SJCRH30 (cell line): ENCODE data around the gene CD7. TPM values are rescaled to one million over a fixed set of nuclear protein-coding genes. Genes with fewer than 3 reads are reported as not detected.

Source experiments
- DNase-seq, 2 experiments: peaks; one replicate each; pipeline ENCODE4 v3.0.0-alpha.2; 2015 to 2020
- H3K27ac ChIP-seq: fragments of 250-450 bp; sonication (Bioruptor Pico); 2 replicates; pipeline ENCODE4 v1.5.1; 2020; ENCODE audit warnings: mild to moderate bottlenecking, moderate library complexity
- H3K27me3 ChIP-seq: fragments of 250-450 bp; sonication (Bioruptor Pico); 2 replicates; pipeline ENCODE4 v1.5.1; 2020; ENCODE audit warnings: mild to moderate bottlenecking, moderate library complexity
- H3K36me3 ChIP-seq: fragments of 250-450 bp; sonication (Bioruptor Pico); 2 replicates; pipeline ENCODE4 v1.5.1; 2020; ENCODE audit warnings: mild to moderate bottlenecking, moderate library complexity
- H3K4me1 ChIP-seq: fragments of 250-450 bp; sonication (Bioruptor Pico); 2 replicates; pipeline ENCODE4 v1.5.1; 2020; ENCODE audit warnings: mild to moderate bottlenecking, moderate library complexity
- H3K4me3 ChIP-seq: fragments of 250-450 bp; sonication (Bioruptor Pico); 2 replicates; pipeline ENCODE4 v1.5.1; 2020; ENCODE audit warnings: mild to moderate bottlenecking, moderate library complexity
- H3K9me3 ChIP-seq: fragments of 250-450 bp; sonication (Bioruptor Pico); replicated peaks from 2 replicates; pipeline ENCODE4 v1.5.1; 2020; ENCODE audit warnings: mild to moderate bottlenecking, moderate library complexity
- total RNA-seq: library from RNA; depleted of rRNA; stranded (reverse); fragments of >200 nt; shearing (Covaris generic); gene quantifications from 2 replicates; pipeline ENCODE4 v1.2.3, GENCODE V29; 2014

The CD7 gene
- total RNA-seq, 1 experiment from 2014 or later = 4.8 TPM

DNA sequence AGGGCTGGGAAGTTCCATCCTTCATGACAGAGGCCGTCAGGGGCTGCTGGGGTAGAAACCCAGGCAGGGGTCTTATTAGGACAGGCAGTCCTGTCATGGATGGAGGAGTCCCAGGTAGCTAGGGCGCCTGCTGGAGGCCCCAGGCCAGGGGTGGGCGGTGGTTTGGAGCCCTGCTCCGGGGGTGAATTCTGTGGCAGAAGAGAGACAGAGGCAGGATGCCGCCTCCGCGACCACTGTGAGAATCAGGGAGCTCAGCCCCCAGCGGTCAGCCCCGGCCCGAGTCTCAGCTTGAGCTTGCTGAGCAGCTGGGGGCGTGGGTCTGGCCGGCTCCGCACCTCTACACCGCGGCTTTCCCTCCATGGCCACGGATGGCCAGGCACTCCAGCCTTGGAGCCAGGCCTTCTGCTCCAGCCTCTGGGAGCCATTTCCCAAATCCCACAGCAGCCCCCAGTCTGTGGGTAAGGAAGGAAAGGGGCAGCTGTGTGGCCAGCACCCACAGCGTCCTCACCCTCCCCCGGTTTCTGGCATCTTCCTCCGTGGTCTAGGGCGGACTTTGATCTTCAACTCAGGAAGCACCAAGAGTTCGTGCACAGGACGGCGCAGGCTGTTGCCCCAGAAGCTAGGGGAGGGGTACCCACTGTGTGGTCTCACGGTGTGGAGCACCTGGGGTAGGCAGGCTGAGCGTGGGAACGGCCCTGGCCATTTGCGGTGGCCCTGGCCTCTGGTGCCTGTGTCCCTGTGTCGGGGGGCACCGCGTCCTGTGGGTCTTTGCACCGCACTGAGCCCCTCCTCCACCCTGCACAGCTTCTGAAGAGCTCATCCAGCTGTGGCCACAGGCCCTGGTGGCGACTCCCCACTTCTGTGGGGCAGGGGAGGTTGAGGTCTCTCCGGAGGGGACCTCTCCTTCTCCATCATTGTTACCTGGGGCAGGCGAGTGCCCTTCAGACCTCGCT is 14.1 kb downstream of the CD7 start:
- peak; percentile 38 to 51 for DNase-seq
- no peaks in the 10 kb centered on the region for H3K9me3 ChIP-seq
- no peak overlapping the region for H3K4me3 ChIP-seq
- no peaks in the 10 kb centered on the region for H3K27me3 ChIP-seq
- peaks cover 35% of the 10 kb centered on the region for H3K4me1 ChIP-seq
- no peak overlapping the region for H3K27ac ChIP-seq
- no peaks in the 10 kb centered on the region for H3K36me3 ChIP-seq

GRCh38 chr17:82302568-82302963 is 14.8 kb downstream of the CD7 start:
- Histone ChIP-seq H3K4me1 (peaks cover 37% of the 10 kb centered on the region), H3K27ac (no peak overlapping the region), H3K36me3 (no peaks in the 10 kb centered on the region), H3K4me3 (no peak overlapping the region), H3K9me3 (no peaks in the 10 kb centered on the region), H3K27me3 (no peaks in the 10 kb centered on the region)
- DNase-seq = no peak

DNA sequence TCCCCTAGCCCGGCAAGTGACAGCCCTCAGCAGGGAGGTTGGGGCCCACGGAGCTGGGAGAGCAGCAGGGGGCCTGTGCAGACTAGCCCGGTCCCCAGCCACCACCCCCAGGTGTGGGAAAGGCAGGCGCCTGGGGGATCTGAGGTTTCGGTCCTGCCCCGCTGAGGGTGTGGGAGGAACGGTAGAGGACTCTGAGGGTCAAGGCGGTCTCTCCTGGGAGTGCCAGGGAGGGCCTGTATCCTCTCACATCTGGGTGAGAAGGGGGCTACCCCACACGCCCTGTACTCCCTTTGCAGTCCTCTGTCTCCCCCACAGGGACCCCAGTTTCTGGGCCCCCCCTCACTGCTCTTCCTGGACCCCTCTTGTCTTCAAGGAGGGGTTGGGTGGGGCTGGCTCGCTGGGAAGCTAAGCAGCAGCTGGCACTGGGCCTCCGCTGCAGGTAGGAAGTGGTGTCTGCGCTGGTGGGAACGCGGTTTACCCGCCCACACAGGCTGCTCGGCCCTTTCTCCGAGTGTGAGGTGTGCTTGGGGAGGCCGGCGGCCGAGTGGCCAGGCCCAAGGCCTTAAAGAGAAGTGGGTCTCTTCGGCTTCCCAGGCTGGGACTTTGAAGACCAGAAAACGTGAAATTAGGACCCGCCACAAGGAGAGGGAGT is 15.4 kb downstream of the CD7 start:
- no peaks in the 10 kb centered on the region for H3K27me3 ChIP-seq
- H3K27ac ChIP-seq = no peak overlapping the region
- no peaks in the 10 kb centered on the region for H3K36me3 ChIP-seq
- peaks cover 40% of the 10 kb centered on the region for H3K4me1 ChIP-seq
- H3K9me3 ChIP-seq = no peaks in the 10 kb centered on the region
- peak in 1 of 2 experiments; percentile 16 for DNase-seq
- H3K4me3 ChIP-seq = no peak overlapping the region

DNA sequence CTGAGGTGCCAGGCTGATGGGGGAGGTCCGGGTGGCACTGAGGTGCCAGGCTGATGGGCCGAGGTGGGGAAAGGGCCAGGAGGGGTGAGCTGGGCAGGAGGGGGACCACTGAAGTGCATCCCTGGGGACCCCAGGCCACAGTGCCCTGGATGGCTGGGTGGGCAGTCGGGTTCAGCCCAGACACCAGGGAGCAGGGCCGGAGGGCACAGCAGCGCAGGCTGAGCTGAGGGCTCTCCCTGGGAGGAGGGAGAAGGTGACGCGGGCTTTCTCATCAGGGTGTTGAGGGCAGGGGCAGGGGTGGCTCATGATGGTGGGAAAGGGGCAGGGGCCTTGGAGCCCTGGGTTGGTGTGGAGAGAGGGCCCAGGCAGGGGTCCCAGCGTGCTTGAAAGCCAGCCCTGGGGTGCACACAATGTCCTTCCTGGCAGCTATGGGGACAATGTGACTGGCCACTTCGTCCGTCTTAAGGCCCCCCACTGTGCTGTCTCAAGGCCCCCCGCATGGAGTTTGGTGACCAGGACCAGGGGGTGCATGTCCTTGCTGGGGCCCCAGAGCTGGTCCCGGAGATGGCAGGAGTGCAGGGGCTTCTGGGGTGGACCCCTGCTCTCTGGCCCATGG is 16.0 kb downstream of the CD7 start:
- H3K27ac ChIP-seq = no peak overlapping the region
- H3K27me3 ChIP-seq = no peaks in the 10 kb centered on the region
- H3K36me3 ChIP-seq = no peaks in the 10 kb centered on the region
- no peak for DNase-seq
- H3K9me3 ChIP-seq = no peaks in the 10 kb centered on the region
- peaks cover 46% of the 10 kb centered on the region for H3K4me1 ChIP-seq
- H3K4me3 ChIP-seq = no peak overlapping the region

- Histone ChIP-seq H3K4me3 (no peak overlapping the region), H3K36me3 (no peaks in the 10 kb centered on the region), H3K27me3 (no peaks in the 10 kb centered on the region), H3K4me1 (peaks cover 46% of the 10 kb centered on the region), H3K27ac (no peak overlapping the region), H3K9me3 (no peaks in the 10 kb centered on the region)
- peak; percentile 88 to 89 for DNase-seq
These were observed 16.6 kb downstream of the CD7 start for GRCh38 chr17:82300707-82301270.

GRCh38 chr17:82300228-82300627 is 17.2 kb downstream of the CD7 start:
- no peaks in the 10 kb centered on the region for H3K27me3 ChIP-seq
- no peak overlapping the region for H3K4me3 ChIP-seq
- no peak overlapping the region for H3K27ac ChIP-seq
- H3K36me3 ChIP-seq = no peaks in the 10 kb centered on the region
- H3K4me1 ChIP-seq = peaks cover 40% of the 10 kb centered on the region
- DNase-seq = no peak
- H3K9me3 ChIP-seq = no peaks in the 10 kb centered on the region

DNA sequence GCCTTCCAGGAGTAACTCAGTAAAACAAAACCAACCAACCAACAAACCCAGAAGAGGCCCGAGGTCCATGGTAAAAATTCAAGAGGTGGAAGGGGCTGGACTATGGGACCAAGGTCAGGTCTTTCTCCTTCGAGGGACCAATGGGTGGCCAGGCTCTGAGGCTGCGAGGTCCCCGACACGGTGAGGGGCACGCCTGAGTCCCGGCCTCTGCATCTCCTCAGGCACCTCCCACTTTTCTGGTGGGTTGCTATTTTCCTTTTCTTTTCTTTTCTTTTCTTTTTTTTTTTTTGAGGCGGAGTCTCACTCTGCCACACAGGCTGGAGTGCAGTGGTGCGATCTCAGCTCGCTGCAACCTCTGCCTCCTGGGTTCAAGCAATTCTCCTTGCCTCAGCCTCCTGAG is 18.0 kb downstream of the CD7 start:
- Histone ChIP-seq H3K9me3 (no peaks in the 10 kb centered on the region), H3K4me1 (peaks cover 34% of the 10 kb centered on the region), H3K36me3 (no peaks in the 10 kb centered on the region), H3K27me3 (no peaks in the 10 kb centered on the region), H3K27ac (no peak overlapping the region), H3K4me3 (no peak overlapping the region)
- DNase-seq = no peak

DNA sequence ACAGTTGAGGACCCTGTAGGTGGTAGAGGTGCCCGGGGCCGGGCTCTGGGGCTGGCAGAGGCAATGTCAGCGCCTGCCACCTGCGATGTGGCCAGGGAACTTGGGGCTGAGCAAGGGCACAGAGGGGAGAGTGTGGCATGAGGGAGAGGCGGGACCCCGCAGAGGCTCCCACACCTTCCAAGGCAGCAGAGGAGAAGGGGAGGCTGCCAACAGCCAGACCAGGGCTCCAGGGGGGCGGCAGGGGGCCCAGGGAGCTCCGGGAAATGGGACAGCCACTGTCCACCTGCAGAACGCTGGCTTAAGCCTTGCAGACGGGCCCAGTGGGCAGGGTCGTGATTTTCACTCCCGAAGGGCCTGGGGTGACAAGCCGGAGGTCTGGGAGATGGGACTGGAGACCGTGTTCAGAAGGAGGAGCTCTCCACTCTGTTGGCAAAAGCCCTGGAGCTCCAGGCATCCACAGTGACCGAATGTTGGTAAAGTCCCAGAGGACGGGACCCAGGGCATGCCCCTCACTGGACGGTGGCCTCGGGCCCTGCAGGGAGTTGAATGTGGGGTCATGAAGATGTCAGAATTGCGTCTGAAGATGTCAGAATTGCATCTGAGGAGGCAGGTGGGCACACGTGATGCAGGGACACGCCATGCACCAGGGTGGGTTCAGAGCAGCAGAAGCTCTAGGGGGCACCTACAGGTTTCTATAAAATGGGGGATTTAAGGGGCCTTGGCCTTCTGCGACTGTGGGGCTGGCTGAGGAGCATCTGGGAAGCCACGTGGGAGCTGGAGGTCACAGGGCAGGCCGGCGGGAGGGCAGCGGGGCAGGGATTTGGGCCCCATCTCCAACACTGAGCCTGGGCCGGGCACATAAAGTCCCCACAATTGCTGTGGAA is 18.6 kb downstream of the CD7 start:
- DNase-seq = no peak
- Histone ChIP-seq H3K27ac (no peak overlapping the region; the same call in 1 of the 2 replicates), H3K4me3 (peak overlapping the region; percentile 52)

GRCh38 chr17:82297714-82298537 is 19.5 kb downstream of the CD7 start:
- Histone ChIP-seq H3K4me3 (peak overlapping the region; percentile 52), H3K4me1 (peaks cover 24% of the 10 kb centered on the region), H3K27me3 (no peaks in the 10 kb centered on the region), H3K27ac (peak overlapping the region; percentile 8; the same call in 1 of the 2 replicates), H3K9me3 (no peaks in the 10 kb centered on the region), H3K36me3 (no peaks in the 10 kb centered on the region)
- peak; percentile 89 to 90 for DNase-seq

More for the DNA sequence above, 18.6 kb downstream of the CD7 start:
- Histone ChIP-seq H3K9me3 (no peaks in the 10 kb centered on the region), H3K4me1 (peaks cover 33% of the 10 kb centered on the region), H3K27me3 (no peaks in the 10 kb centered on the region), H3K36me3 (no peaks in the 10 kb centered on the region)

DNA sequence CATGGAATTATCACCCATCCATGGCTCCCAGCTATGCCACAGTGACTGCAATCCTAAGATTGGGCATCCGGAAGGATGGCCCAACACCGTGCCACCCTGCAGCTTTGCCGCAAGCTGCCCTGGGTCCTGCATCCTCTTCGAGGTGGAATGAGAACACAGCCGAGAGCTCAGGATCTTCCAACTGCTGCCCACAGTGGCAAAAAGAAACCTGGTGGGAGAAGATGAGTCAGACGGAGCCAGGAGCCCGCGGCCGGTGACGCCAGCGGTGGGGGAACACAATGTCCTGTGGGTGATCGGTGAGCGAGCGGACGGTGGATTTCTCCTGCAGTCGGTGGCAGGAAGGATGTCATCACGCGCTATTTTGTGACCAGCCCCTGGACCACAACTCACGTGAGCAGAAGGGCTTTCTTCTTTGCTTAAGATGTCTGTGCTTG is 20.1 kb downstream of the CD7 start:
- Histone ChIP-seq H3K27me3 (no peaks in the 10 kb centered on the region), H3K9me3 (no peaks in the 10 kb centered on the region), H3K27ac (no peak overlapping the region; the same call in 1 of the 2 replicates), H3K4me3 (peak overlapping the region; percentile 52), H3K4me1 (peaks cover 22% of the 10 kb centered on the region), H3K36me3 (no peaks in the 10 kb centered on the region)
- peak; percentile 68 to 71 for DNase-seq

GRCh38 chr17:82296511-82297279 is 20.7 kb downstream of the CD7 start:
- Histone ChIP-seq H3K27me3 (no peaks in the 10 kb centered on the region), H3K36me3 (no peaks in the 10 kb centered on the region), H3K27ac (no peak overlapping the region), H3K4me1 (peaks cover 22% of the 10 kb centered on the region), H3K4me3 (peak overlapping the region; percentile 52), H3K9me3 (no peaks in the 10 kb centered on the region)
- DNase-seq = no peak

DNA sequence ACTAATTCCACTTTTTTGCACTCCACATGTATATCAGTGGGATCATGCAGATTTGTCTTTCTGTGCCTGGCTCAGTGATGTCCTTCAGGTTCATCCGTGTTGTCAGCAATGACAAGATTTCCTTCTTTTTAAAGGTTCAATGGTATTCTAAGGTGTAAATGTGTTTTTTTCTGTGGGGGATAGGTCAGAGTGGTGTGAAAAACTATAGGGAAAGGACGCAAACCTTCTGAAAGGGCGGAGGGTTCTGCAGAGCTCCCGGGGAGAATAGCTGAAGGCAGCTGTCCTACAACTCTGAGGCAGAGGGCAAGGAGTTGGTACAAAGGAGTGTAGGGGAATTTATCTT is 22.0 kb downstream of the CD7 start:
- Histone ChIP-seq H3K4me1 (peaks cover 17% of the 10 kb centered on the region), H3K4me3 (no peak overlapping the region), H3K9me3 (no peaks in the 10 kb centered on the region), H3K27me3 (no peaks in the 10 kb centered on the region), H3K27ac (no peak overlapping the region), H3K36me3 (no peaks in the 10 kb centered on the region)
- no peak for DNase-seq
